Stimulated activated CD8-positive, alpha-beta memory T cell treated with anti-CD3 and anti-CD28 coated beads, Interleukin-4, amount 100 ng/mL, for 24 hours (primary cell): ENCODE data around the gene ALDH6A1.

Experiments
- DNase-seq: peaks from one replicate; pipeline ENCODE4 v3.0.0-alpha.2; 2020; ENCODE audit warnings: low read depth

The ALDH6A1 gene

GRCh38 chr14:74049876-74050495 lies 34.3 kb downstream of the ALDH6A1 start:
- no peak for DNase-seq

- DNase-seq: no peak
Observed at GRCh38 chr14:74048281-74048680, 36.0 kb downstream of the ALDH6A1 start.

GRCh38 chr14:74045522-74045921 lies 38.7 kb downstream of the ALDH6A1 start:
- DNase-seq: no peak

- no peak for DNase-seq
Observed at GRCh38 chr14:74042296-74042695, 42.0 kb downstream of the ALDH6A1 start.

- DNase-seq: no peak
Observed at GRCh38 chr14:74038020-74038859, 46.0 kb downstream of the ALDH6A1 start.

GRCh38 chr14:74035556-74035955 lies 48.7 kb downstream of the ALDH6A1 start:
- no peak for DNase-seq

GRCh38 chr14:74034572-74034971 lies 49.7 kb downstream of the ALDH6A1 start:
- DNase-seq: no peak

GRCh38 chr14:74029136-74029535 lies 55.1 kb downstream of the ALDH6A1 start:
- DNase-seq: no peak

- DNase-seq: no peak
Observed at GRCh38 chr14:74022346-74022745, 61.9 kb downstream of the ALDH6A1 start.

GRCh38 chr14:74019408-74020137 lies 64.7 kb downstream of the ALDH6A1 start:
- DNase-seq: no peak

- peak; percentile 76 for DNase-seq
Observed at GRCh38 chr14:74018586-74019407, 65.5 kb downstream of the ALDH6A1 start, which contains the start of the genes BBOF1 and ENTPD5. Gene BBOF1, plus strand, starts transcription at chr14:74019349. Its CDS starts 130 bp downstream, at chr14:74019479. Gene ENTPD5, minus strand, starts transcription at chr14:74019288. Its CDS starts 31,186 bp downstream, at chr14:73988102.

GRCh38 chr14:74018174-74018585 lies 66.1 kb downstream of the ALDH6A1 start:
- no peak for DNase-seq

GRCh38 chr14:74015963-74016362 lies 68.3 kb downstream of the ALDH6A1 start:
- DNase-seq: no peak

GRCh38 chr14:74015176-74015575 lies 69.1 kb downstream of the ALDH6A1 start:
- no peak for DNase-seq

GRCh38 chr14:74014299-74014698 lies 70.0 kb downstream of the ALDH6A1 start:
- no peak for DNase-seq

GRCh38 chr14:74008843-74009499 lies 75.3 kb downstream of the ALDH6A1 start:
- no peak for DNase-seq
